ENCODE data around the gene GNA12. TPM values are rescaled to one million over a fixed set of nuclear protein-coding genes. Genes with fewer than 3 reads are reported as not detected.

GNA12 gene
- polyA plus RNA-seq, 1 of the 3 experiments (the other 2 are of a cell fraction): 64.8 TPM

- ChIA-PET POLR2A (no interaction called here), CTCF (interaction anchor here (0.9 to 8.6 kb wide), 4 partner anchors 12 to 153 kb away, joined by 3 to 94 read pairs (median 30); no protein-coding TSS in a partner anchor)
- Histone ChIP-seq H3F3A (replicated peaks; ENCODE audit: insufficient read depth) (no peaks in the 10 kb centered on the region), H3K36me3 (replicated peaks in 1 of 2; ENCODE audit: control insufficient read depth in 1 of 2, insufficient read depth in 2 of 2, low read length in 1 of 2) (peaks cover 0 to 10% of the 10 kb centered on the region in 2 experiments), H3K9me2 (no peaks in the 10 kb centered on the region), H3K27ac (ENCODE audit: low read depth in 2 of 2, low read length in 1 of 2) (no peak overlapping the region), H3K9me3 (no peaks in the 10 kb centered on the region), H3K79me2 (ENCODE audit: insufficient read depth) (no peaks in the 10 kb centered on the region), H3K4me1 (ENCODE audit: control insufficient read depth in 1 of 2, insufficient read depth in 2 of 2, low read depth in 1 of 2, low read length in 1 of 2) (peaks cover 0 to 18% of the 10 kb centered on the region in 2 experiments; a peak in 1 of 4 replicates), H3K4me2 (no peak overlapping the region), H3K27me3 (ENCODE audit: insufficient read depth) (no peaks in the 10 kb centered on the region), H2AFZ (ENCODE audit: low read depth) (no peak overlapping the region), H4K20me1 (ENCODE audit: insufficient read depth) (no peaks in the 10 kb centered on the region), H3K4me3 (ENCODE audit: low read depth in 2 of 2, low read length in 1 of 2) (no peak overlapping the region), H3K9ac (no peak overlapping the region)
- 90% methylated on average over 25 of the region's 25 CpGs for WGBS (ENCODE audit: low lambda C conversion rate)
- TF ChIP-seq SMC3 (IDR thresholded peaks at IDR 0.05; ENCODE audit: low read depth, low read length): no peak
- TF ChIP-seq CTCF (IDR thresholded peaks at IDR 0.05): no peak
- TF ChIP-seq EZH2phosphoT487 (IDR thresholded peaks at IDR 0.05; ENCODE audit: borderline replicate concordance, low read depth): no peak
- no peak for TF ChIP-seq RCOR1 (IDR thresholded peaks at IDR 0.05; ENCODE audit: low read length)
- TF ChIP-seq FOXM1 (IDR thresholded peaks at IDR 0.05; ENCODE audit: low read depth): no peak
- TF ChIP-seq YY1 (IDR thresholded peaks at IDR 0.05; ENCODE audit: low read depth): no peak
- TF ChIP-seq RAD21 (IDR thresholded peaks at IDR 0.05; ENCODE audit: low read length): no peak
- no peak for TF ChIP-seq MEF2A (IDR thresholded peaks at IDR 0.05; ENCODE audit: borderline replicate concordance, low read depth)
- no peak for DNase-seq
These were observed 132.0 kb downstream of the GNA12 start for GRCh38 chr7:2711895-2712675.

DNA sequence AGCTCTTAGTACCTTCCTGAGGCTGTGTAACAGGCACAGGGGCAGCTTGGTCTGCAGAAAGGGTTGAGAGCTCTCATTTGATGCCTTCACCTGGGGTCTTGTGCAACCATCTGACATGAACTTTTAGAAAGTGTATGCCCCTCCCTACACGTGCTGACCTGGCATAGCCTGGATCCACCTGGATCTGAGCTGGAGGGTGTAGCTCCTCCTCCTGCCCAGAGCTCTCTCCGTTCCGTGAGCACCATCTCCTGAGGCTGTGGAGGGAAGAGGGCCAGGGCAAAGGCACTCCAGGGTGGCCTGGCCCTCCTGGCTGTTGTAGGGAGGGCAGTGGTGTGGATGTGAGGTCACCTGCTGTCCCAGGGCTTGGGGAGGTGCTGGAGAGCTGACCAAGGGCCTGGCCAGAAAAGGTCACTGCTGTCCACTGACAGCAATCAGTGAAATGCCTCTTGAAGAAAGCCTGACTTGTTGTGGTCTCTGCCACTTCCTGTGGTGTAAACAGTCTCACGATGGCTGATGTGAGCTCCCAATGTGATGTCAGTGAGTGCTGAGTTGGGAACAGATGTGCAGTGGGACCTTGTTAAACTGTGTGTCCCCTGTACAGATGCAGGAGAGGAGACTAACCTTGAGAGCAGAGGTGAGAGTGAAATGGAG lies 133.1 kb downstream of the GNA12 start:
- POLR2A ChIA-PET: no interaction called here
- CTCF ChIA-PET: interaction anchor here (1.0 to 8.6 kb wide), 7 partner anchors 8 to 154 kb away, joined by 3 to 55 read pairs (median 6); no protein-coding TSS in a partner anchor

More for the DNA sequence above, 133.1 kb downstream of the GNA12 start:
- Histone ChIP-seq H3K4me1 (ENCODE audit: control insufficient read depth in 1 of 2, insufficient read depth in 2 of 2, low read depth in 1 of 2, low read length in 1 of 2) (peaks cover 0 to 7% of the 10 kb centered on the region in 2 experiments; a peak in 1 of 4 replicates), H3K9ac (no peak overlapping the region), H3K79me2 (ENCODE audit: insufficient read depth) (no peaks in the 10 kb centered on the region), H3K9me3 (no peaks in the 10 kb centered on the region), H3F3A (replicated peaks; ENCODE audit: insufficient read depth) (no peaks in the 10 kb centered on the region), H3K4me3 (ENCODE audit: low read depth in 2 of 2, low read length in 1 of 2) (no peak overlapping the region), H2AFZ (ENCODE audit: low read depth) (no peak overlapping the region), H3K27ac (ENCODE audit: low read depth in 2 of 2, low read length in 1 of 2) (no peak overlapping the region), H3K27me3 (ENCODE audit: insufficient read depth) (no peaks in the 10 kb centered on the region), H4K20me1 (ENCODE audit: insufficient read depth) (no peaks in the 10 kb centered on the region), H3K4me2 (no peak overlapping the region), H3K36me3 (replicated peaks in 1 of 2; ENCODE audit: control insufficient read depth in 1 of 2, insufficient read depth in 2 of 2, low read length in 1 of 2) (peaks cover 0 to 5% of the 10 kb centered on the region in 2 experiments), H3K9me2 (no peaks in the 10 kb centered on the region)
- WGBS (ENCODE audit: low lambda C conversion rate): 48% methylated on average over 4 of the region's 4 CpGs
- TF ChIP-seq EZH2phosphoT487 (IDR thresholded peaks at IDR 0.05; ENCODE audit: borderline replicate concordance, low read depth) (no peak), YY1 (IDR thresholded peaks at IDR 0.05; ENCODE audit: low read depth) (no peak), GABPA (IDR thresholded peaks at IDR 0.05; ENCODE audit: low read depth) (no peak), FOXM1 (IDR thresholded peaks at IDR 0.05; ENCODE audit: low read depth) (no peak), SMC3 (IDR thresholded peaks at IDR 0.05; ENCODE audit: low read depth, low read length) (no peak), TAF1 (IDR thresholded peaks at IDR 0.05; ENCODE audit: borderline replicate concordance, low read depth, low read length) (no peak), RCOR1 (IDR thresholded peaks at IDR 0.05; ENCODE audit: low read length) (no peak)
- TF ChIP-seq, protein P1, sequence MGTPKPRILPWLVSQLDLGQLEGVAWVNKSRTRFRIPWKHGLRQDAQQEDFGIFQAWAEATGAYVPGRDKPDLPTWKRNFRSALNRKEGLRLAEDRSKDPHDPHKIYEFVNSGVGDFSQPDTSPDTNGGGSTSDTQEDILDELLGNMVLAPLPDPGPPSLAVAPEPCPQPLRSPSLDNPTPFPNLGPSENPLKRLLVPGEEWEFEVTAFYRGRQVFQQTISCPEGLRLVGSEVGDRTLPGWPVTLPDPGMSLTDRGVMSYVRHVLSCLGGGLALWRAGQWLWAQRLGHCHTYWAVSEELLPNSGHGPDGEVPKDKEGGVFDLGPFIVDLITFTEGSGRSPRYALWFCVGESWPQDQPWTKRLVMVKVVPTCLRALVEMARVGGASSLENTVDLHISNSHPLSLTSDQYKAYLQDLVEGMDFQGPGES (IDR thresholded peaks at IDR 0.05; ENCODE audit: low read depth, low read length): no peak
- DNase-seq: no peak
